Retina (tissue), 1 donor: Measurements from ENCODE around the gene CXCL3.

Experiments used
- DNase-seq: peaks from one replicate; pipeline ENCODE4 v3.0.0-alpha.2; 2016

CXCL3 gene

GRCh38 chr4:74055096-74055495 is 16.6 kb upstream of the CXCL3 start:
- no peak for DNase-seq

DNA sequence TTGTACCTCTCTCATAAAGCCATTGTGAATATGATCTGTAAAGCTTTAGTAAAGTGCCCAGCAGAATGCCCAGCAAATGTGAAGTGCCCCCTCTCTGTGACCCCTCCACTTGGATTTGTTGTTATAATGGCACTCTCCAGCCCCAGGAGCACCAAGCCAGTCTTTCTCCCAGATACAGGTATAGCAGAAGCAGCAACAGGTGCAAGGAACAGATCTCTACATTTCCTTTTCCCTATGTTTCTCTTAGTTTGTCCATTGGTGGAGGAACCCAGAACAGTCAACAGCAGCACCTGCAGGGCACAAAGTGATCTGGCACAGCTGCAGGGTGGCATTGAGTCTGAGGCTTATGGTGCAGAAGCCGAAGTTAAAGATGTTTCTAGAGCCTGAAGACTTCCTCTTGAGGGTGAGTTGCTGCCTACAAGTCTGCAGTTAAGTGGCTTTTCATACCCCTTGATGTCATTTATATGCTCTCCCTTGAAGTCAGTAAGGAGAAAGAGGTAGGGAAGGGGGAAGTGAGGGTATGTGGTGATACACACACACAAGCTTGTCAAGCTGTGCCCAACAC is 16.1 kb upstream of the CXCL3 start:
- no peak for DNase-seq

DNA sequence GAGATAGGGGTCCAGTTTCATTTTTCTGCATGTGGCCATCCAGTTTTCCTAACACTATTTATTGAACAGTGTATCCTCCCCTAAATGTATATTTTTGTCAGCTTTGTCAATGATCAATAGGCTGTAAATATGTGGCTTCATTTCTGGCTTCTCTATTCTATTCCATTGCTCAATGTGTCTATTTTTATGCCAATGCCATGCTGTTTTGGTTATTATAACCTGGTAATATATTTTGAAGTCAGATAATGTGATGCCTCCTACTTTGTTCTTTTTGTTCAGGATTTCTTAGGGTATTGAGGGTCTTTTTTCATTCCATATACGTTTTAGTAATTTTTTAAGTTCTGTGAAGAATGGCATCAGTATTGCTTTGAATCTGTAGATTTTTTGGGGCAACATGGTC is 8.7 kb upstream of the CXCL3 start:
- DNase-seq, result no peak

- no peak for DNase-seq
Measured at GRCh38 chr4:74045772-74046171, 7.3 kb upstream of the CXCL3 start.

DNA sequence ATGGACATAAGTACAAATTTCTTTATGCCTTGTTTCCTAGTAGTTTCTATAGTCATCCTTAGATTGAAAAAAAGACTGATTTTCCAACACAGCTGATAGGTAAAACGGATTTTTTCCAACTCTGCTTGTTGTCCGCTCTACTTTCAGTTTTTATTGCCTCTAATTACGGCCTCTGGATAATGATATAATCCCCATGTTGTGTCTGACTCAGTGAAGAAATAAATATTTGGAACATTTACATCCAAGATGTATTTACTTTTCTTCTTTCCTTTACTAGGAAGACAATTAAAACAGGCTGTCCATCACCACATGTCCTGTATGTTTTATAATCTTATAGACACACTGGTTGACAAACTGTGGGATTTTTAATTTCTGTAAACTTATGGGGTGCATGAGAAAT is 6.8 kb upstream of the CXCL3 start:
- no peak for DNase-seq

GRCh38 chr4:74044677-74045076 is 6.2 kb upstream of the CXCL3 start:
- DNase-seq, result no peak

GRCh38 chr4:74042681-74043080 is 4.2 kb upstream of the CXCL3 start:
- DNase-seq, result no peak

DNA sequence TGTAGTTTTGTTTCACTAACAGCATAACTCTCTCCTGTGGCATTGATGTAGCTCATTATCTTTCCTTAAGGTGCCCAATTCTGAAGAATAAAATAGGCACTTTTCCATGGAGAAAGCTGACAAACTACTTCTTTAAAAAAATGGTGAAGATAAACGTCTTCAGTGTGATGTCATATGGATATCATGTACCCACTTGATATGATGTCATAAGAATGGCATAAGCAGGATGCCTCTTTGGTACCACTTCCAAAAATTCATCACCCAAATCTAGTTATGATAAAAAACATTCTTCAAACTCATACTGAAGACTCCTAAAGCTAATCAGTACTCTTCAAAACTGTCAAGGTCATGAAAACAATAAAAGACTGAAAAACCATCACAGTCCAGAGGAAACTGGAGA is 2.9 kb upstream of the CXCL3 start:
- no peak for DNase-seq

GRCh38 chr4:74039315-74039763 is 850 bp upstream of the CXCL3 start:
- DNase-seq, result no peak

GRCh38 chr4:74038086-74038424 is 434 bp downstream of the CXCL3 start:
- peak; percentile 62 for DNase-seq

- DNase-seq, result peak; percentile 21
Measured at GRCh38 chr4:74037076-74037955, 1.2 kb downstream of the CXCL3 start.

GRCh38 chr4:74033739-74034138 is 4.8 kb downstream of the CXCL3 start:
- no peak for DNase-seq

- DNase-seq, result no peak
Measured at GRCh38 chr4:74032064-74032463, 6.4 kb downstream of the CXCL3 start.

GRCh38 chr4:74031576-74031975 is 6.9 kb downstream of the CXCL3 start:
- DNase-seq, result no peak

GRCh38 chr4:74030285-74030684 is 8.2 kb downstream of the CXCL3 start:
- no peak for DNase-seq

GRCh38 chr4:74028504-74028903 is 10.0 kb downstream of the CXCL3 start:
- DNase-seq, result no peak

DNA sequence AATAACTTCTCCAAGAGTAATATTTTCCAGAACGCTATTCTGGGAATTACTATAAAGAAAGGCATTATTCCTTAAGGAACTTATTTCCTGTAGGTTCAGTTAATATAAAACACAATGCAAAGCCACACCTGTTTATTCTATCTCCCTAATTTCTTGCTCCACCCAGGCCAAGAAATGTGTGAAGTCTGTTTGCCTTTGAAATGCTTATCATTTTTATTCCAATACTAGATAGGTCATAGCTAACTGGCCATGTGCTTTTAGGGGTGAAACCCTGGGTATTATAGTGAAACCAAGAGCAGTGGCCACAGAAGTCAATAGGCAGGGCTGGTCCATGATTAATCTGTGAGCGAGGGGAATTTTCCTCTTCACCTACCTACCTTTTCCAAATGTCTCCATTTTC is 14.8 kb downstream of the CXCL3 start:
- DNase-seq, result no peak

DNA sequence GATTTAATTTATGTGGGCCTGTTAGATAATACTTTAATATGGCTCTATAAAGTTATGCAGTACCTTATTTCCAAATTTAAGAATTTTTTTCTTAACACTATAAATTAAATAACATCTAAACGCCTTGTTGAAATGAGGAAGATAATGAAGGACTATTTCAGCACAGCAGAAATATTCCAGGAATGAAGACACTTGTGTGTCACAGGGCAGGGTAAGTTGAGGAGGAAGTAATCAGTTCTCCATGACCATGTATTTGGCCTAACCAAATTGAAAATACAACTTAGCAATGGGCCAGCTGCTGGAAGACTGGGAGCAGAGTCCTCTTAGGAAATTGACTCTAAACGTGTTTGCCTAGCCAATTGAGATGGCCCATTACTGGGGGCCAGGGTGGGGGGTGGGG is 16.9 kb downstream of the CXCL3 start:
- DNase-seq, result no peak

DNA sequence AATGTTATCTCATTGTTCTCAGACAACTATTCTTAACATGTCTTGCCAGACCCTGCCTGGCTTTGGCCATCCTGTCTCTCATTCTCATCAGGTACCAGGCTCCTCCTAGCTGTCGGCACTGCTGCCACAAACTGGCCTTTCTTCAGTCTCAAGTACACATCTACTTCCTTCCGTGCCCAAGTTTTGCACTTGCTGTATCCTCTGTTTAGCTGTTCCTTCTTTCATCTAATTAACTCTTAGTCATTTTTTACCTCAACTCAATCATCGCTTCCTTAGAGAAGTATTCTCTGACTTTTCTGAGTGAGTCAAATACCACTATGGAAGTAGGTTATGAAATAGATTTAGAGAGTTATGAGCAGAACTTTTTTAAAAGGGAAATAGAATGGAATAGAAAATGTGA is 19.7 kb downstream of the CXCL3 start:
- no peak for DNase-seq

DNA sequence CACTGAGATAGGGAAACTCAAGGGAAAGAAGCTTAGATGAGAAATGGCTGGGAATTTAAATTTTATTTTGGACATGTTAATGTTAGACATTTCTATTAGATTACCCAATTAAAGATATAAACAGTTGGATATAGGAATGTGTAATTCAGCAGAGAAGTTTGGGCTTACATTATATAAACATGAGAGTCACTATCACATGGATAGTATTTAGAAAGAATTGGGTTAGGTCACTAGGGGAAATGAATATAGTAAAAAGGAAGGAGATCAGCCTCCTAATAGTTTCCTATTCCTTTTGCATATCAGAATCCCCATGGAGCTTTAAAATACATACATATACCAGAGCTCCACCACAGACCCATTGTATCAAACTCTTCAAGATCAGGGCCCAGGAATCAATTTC is 20.4 kb downstream of the CXCL3 start:
- no peak for DNase-seq

GRCh38 chr4:74016068-74016467 is 22.4 kb downstream of the CXCL3 start:
- DNase-seq, result no peak

- no peak for DNase-seq
Measured at GRCh38 chr4:74015126-74015780, 23.2 kb downstream of the CXCL3 start.

DNA sequence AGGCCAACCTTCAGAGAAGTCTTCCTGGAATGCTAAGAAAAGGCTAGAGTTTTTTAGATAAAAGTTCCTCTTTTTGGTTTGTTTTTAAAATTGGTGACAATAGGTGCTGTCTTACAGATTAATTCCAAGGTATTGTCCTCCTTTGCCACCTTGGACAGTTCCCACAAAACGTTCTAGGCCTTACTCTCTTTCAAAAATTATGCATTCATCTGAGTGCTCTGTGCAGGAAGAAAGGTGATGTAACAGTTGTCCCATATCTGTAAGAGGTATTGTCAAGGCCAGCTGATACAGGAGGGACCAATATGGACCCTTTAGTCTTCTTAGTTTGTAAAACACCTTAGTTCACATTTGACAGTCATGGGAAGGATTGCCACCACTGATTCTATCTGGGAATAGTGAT is 24.2 kb downstream of the CXCL3 start:
- DNase-seq, result no peak

DNA sequence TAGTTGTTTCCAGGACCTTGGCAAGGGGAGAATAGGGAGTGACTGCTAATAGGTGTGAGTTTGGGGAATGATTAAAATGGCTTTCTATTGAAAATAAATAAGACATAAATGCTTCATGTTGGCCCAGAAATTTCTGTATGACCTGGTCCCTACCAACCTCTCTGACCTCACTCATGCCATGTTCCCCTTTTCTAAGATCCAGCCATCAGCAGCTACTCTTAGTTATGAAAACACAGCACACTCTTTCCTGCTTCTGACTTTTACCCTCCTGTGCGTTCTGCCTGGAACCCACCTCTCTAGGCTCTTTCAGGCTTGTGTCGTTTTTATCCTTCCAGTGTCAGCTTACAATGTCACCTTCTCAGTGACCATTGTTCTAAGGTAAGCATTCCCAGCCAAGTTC is 25.2 kb downstream of the CXCL3 start:
- no peak for DNase-seq
